Neural progenitor cell (in vitro differentiated cells): ENCODE measurements around the gene EEIG2. TPM values are rescaled to one million over a fixed set of nuclear protein-coding genes. Genes with fewer than 3 reads are reported as not detected.

Source experiments
- DNase-seq: peaks from one replicate; pipeline ENCODE4 v3.0.0-alpha.2; 2016; ENCODE audit warnings: low spot score
- H2AFZ ChIP-seq: fragments of 200-600 bp; sonication (generic); replicated peaks from 2 replicates; pipeline ENCODE4 v1.6.1; 2016; ENCODE audit warnings: antibody characterized with exemption
- H3F3A ChIP-seq: fragments of 200-600 bp; sonication (generic); 2 replicates; pipeline ENCODE4 v1.6.1; 2016; ENCODE audit warnings: antibody characterized with exemption, low read depth
- H3K27ac ChIP-seq: fragments of 200-600 bp; sonication (generic); 2 replicates; pipeline ENCODE4 v1.5.1; 2016; ENCODE audit warnings: mild to moderate bottlenecking
- H3K27me3 ChIP-seq: fragments of 200-600 bp; sonication (generic); 2 replicates; pipeline ENCODE4 v1.6.1; 2016; ENCODE audit warnings: mild to moderate bottlenecking, moderate library complexity
- H3K36me3 ChIP-seq: fragments of 200-600 bp; sonication (generic); 2 replicates; pipeline ENCODE4 v1.5.1; 2016
- H3K4me1 ChIP-seq: fragments of 200-600 bp; sonication (generic); 2 replicates; pipeline ENCODE4 v1.6.1; 2016; ENCODE audit warnings: mixed run types
- H3K4me2 ChIP-seq: fragments of 200-600 bp; sonication (generic); 2 replicates; pipeline ENCODE4 v1.6.1; 2016
- H3K4me3 ChIP-seq: fragments of 200-600 bp; sonication (generic); 2 replicates; pipeline ENCODE4 v1.5.1; 2016
- H3K79me2 ChIP-seq: fragments of 200-600 bp; sonication (generic); 2 replicates; pipeline ENCODE4 v1.6.1; 2016; ENCODE audit warnings: low read depth
- H3K9ac ChIP-seq: fragments of 200-600 bp; sonication (generic); 2 replicates; pipeline ENCODE4 v1.6.1; 2016
- H3K9me3 ChIP-seq: fragments of 200-600 bp; sonication (generic); 2 replicates; pipeline ENCODE4 v1.5.1; 2016; ENCODE audit warnings: low read depth
- H4K20me1 ChIP-seq: fragments of 200-600 bp; sonication (generic); 2 replicates; pipeline ENCODE4 v1.6.1; 2016; ENCODE audit warnings: low read depth
- H3K27ac Mint-ChIP-seq: 3 replicates; pipeline ENCODE4 v1.8.0; 2021; ENCODE audit warnings: mixed read lengths
- H3K27me3 Mint-ChIP-seq: 2 replicates; pipeline ENCODE4 v1.8.0; 2022; ENCODE audit warnings: low read depth, mild to moderate bottlenecking, inconsistent platforms, moderate library complexity, mixed read lengths; ENCODE audit not compliant: insufficient read depth
- H3K36me3 Mint-ChIP-seq: 3 replicates; pipeline ENCODE4 v1.8.0; 2021; ENCODE audit warnings: mixed read lengths
- H3K4me1 Mint-ChIP-seq: 3 replicates; pipeline ENCODE4 v1.8.0; 2021; ENCODE audit warnings: mixed read lengths
- H3K4me3 Mint-ChIP-seq: 3 replicates; pipeline ENCODE4 v1.8.0; 2021; ENCODE audit warnings: mild to moderate bottlenecking, moderate library complexity, mixed read lengths
- H3K9me3 Mint-ChIP-seq: 3 replicates; pipeline ENCODE4 v1.8.0; 2020; ENCODE audit warnings: mixed read lengths
- EZH2 ChIP-seq: fragments of 200-600 bp; sonication (generic); IDR thresholded peaks from 2 replicates; pipeline ENCODE4 v1.6.1; 2017; ENCODE audit warnings: antibody characterized with exemption, mild to moderate bottlenecking, moderate library complexity
- EZH2phosphoT487 ChIP-seq: fragments of 200-600 bp; sonication (generic); IDR thresholded peaks from 2 replicates; pipeline ENCODE4 v1.6.1; 2017; ENCODE audit warnings: antibody characterized with exemption
- total RNA-seq: library from RNA; depleted of rRNA; stranded (reverse); fragments of >200 nt; gene quantifications from 2 replicates; pipeline ENCODE4 v1.2.3, GENCODE V29; 2015; ENCODE audit warnings: low replicate concordance
- TF ChIP-seq, protein P1 (sequence below): fragments of 200-600 bp; sonication (generic); IDR thresholded peaks from 2 replicates; pipeline ENCODE4 v1.5.1; 2017; ENCODE audit warnings: antibody characterized with exemption, mild to moderate bottlenecking

Gene EEIG2
- total RNA-seq, 1 donor from 2014 or later = 8.8 TPM

DNA sequence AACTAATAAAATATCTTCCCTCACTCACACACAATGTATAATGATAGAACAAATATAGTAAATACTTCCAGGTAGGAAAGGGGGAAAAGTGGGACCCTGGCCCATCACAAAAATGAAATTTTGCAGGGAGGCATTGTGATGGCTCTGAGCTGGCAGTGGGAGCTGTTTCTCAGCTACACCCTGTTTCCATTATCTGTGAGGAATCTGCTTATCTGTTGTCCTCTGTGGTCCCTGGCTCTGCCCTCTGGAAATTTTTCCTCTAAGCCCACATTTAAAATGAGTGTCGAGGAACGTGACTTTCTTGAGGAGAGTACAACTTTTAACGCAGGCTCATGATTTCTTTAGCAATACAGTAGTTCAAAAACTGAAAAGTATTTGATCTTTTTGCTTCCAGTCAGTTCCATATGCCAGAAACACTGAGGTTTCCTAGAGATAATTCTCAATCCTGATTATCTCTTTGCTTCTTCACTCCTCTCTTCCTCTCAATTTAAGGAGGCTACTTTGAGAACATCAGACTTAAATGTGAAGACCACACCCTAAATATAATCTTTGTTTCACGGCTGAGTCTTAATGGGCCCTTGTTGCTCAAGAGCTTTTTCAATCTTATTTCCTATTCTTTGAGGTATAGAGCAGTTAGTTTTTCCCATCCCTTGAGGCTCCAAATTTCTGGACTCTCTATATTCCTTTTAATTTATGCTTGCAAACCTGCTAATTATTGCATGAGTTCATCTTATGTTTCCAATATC is 5.0 kb upstream of the EEIG2 start:
- H3K4me2 ChIP-seq = no peak overlapping the region
- H3K9me3 ChIP-seq = no peaks in the 10 kb centered on the region
- Mint-ChIP-seq H3K27me3 (no peaks in the 10 kb centered on the region), H3K36me3 (no peaks in the 10 kb centered on the region), H3K27ac (no peak overlapping the region), H3K4me3 (no peak overlapping the region), H3K9me3 (no peaks in the 10 kb centered on the region), H3K4me1 (no peaks in the 10 kb centered on the region)
- no peak overlapping the region for H3K27ac ChIP-seq
- H3F3A ChIP-seq = peaks cover 9% of the 10 kb centered on the region
- no peak overlapping the region for H3K4me3 ChIP-seq
- DNase-seq = no peak
- H3K36me3 ChIP-seq = no peaks in the 10 kb centered on the region
- peaks cover 13% of the 10 kb centered on the region for H3K4me1 ChIP-seq
- no peak overlapping the region for H2AFZ ChIP-seq
- H3K27me3 ChIP-seq = no peaks in the 10 kb centered on the region
- H3K79me2 ChIP-seq = no peaks in the 10 kb centered on the region
- H4K20me1 ChIP-seq = no peaks in the 10 kb centered on the region
- no peak overlapping the region for H3K9ac ChIP-seq
- TF ChIP-seq EZH2 (no peak), EZH2phosphoT487 (no peak)
- TF ChIP-seq, protein P1, sequence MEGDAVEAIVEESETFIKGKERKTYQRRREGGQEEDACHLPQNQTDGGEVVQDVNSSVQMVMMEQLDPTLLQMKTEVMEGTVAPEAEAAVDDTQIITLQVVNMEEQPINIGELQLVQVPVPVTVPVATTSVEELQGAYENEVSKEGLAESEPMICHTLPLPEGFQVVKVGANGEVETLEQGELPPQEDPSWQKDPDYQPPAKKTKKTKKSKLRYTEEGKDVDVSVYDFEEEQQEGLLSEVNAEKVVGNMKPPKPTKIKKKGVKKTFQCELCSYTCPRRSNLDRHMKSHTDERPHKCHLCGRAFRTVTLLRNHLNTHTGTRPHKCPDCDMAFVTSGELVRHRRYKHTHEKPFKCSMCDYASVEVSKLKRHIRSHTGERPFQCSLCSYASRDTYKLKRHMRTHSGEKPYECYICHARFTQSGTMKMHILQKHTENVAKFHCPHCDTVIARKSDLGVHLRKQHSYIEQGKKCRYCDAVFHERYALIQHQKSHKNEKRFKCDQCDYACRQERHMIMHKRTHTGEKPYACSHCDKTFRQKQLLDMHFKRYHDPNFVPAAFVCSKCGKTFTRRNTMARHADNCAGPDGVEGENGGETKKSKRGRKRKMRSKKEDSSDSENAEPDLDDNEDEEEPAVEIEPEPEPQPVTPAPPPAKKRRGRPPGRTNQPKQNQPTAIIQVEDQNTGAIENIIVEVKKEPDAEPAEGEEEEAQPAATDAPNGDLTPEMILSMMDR = no peak

DNA sequence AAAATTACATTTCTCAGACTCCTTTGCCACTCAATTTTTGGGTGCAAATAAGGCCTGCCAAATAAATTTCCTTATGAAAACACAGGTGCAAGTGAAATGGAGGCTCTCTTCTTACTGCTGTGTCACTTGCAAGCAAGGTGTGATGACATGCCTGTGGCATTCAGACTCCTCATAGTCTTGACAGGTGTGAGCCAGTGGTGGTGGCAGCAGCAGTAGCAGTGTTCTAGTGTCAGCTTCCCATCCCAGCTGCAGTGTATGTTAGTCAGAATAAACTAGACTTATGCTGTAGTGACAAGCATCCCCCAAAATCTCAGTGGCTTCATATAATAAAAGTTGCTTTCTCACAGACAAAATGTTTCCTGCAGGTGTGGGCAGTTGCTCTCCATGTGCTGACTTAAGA is 3.8 kb upstream of the EEIG2 start:
- TF ChIP-seq, protein P1 = no peak
- no peak for TF ChIP-seq EZH2phosphoT487
- no peak for TF ChIP-seq EZH2
- DNase-seq = no peak
- no peaks in the 10 kb centered on the region for H3K79me2 ChIP-seq
- H2AFZ ChIP-seq = no peak overlapping the region
- H3K4me3 ChIP-seq = no peak overlapping the region
- H4K20me1 ChIP-seq = peaks cover under 1% of the 10 kb centered on the region
- H3K4me2 ChIP-seq = no peak overlapping the region
- H3K9me3 ChIP-seq = no peaks in the 10 kb centered on the region
- H3K36me3 ChIP-seq = no peaks in the 10 kb centered on the region
- no peaks in the 10 kb centered on the region for H3K36me3 Mint-ChIP-seq
- H3K4me1 ChIP-seq = peaks cover 19% of the 10 kb centered on the region
- no peak overlapping the region for H3K27ac Mint-ChIP-seq
- H3K4me3 Mint-ChIP-seq = no peak overlapping the region
- H3K9me3 Mint-ChIP-seq = no peaks in the 10 kb centered on the region
- H3F3A ChIP-seq = peaks cover 16% of the 10 kb centered on the region
- H3K27ac ChIP-seq = no peak overlapping the region
- H3K27me3 ChIP-seq = peaks cover 7% of the 10 kb centered on the region
- peaks cover 6% of the 10 kb centered on the region for H3K4me1 Mint-ChIP-seq
- H3K9ac ChIP-seq = no peak overlapping the region
- no peaks in the 10 kb centered on the region for H3K27me3 Mint-ChIP-seq

DNA sequence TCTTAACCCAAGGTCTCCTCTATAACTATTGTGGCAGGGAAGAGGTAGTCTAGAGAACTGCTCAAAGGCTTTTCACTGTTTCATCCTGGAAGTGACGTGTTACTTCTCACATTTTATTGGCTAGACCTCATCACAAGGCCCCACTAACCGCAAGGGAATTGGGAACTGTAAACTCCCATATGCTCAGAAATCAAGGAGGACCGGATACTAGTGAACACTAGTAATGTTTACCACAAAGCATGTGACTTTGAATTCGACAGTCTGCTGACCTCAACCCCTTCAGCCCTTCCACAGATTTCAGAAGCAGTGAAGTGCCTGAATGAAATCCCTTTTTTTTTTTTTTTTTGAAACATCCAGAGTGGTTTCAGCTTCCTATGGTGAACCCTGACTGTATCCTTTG is 3.4 kb upstream of the EEIG2 start:
- Mint-ChIP-seq H3K27me3 (no peaks in the 10 kb centered on the region), H3K4me1 (peaks cover 7% of the 10 kb centered on the region), H3K27ac (no peak overlapping the region), H3K36me3 (no peaks in the 10 kb centered on the region), H3K4me3 (no peak overlapping the region), H3K9me3 (no peaks in the 10 kb centered on the region)
- no peak for DNase-seq
- peaks cover 7% of the 10 kb centered on the region for H3K27me3 ChIP-seq
- H3K27ac ChIP-seq = no peak overlapping the region
- H4K20me1 ChIP-seq = peaks cover 5% of the 10 kb centered on the region
- H3K4me2 ChIP-seq = no peak overlapping the region
- peaks cover 23% of the 10 kb centered on the region for H3K4me1 ChIP-seq
- H3K9ac ChIP-seq = no peak overlapping the region
- H3K79me2 ChIP-seq = no peaks in the 10 kb centered on the region
- no peak for TF ChIP-seq EZH2
- H3K9me3 ChIP-seq = no peaks in the 10 kb centered on the region
- no peak overlapping the region for H3K4me3 ChIP-seq
- no peaks in the 10 kb centered on the region for H3K36me3 ChIP-seq
- H3F3A ChIP-seq = peaks cover 21% of the 10 kb centered on the region
- no peak overlapping the region for H2AFZ ChIP-seq

DNA sequence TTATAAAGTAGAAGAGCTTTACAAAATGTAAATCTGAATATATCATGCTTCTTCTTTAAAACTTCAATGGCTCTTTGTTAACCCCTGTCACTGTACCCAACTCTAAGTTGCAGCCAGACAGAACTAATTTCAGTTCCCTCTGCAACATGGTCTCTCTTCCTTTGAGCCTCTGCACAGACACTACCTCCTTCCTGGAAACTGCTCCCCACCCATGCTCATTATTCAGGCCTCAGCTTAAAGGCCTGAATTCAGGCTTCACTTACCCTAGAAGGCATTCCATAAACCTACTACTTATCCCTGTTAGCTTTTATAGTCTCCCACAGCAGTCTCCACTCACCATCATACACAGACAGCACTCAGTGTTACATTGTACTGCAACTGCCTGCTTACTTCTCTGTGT is 2.6 kb upstream of the EEIG2 start:
- Mint-ChIP-seq H3K27ac (no peak overlapping the region), H3K9me3 (no peaks in the 10 kb centered on the region)
- no peak overlapping the region for H2AFZ ChIP-seq

More for the DNA sequence above, 2.6 kb upstream of the EEIG2 start:
- Mint-ChIP-seq H3K4me1 (peaks cover 13% of the 10 kb centered on the region), H3K4me3 (no peak overlapping the region), H3K36me3 (no peaks in the 10 kb centered on the region), H3K27me3 (no peaks in the 10 kb centered on the region)
- H3K79me2 ChIP-seq = no peaks in the 10 kb centered on the region
- peaks cover 25% of the 10 kb centered on the region for H3K4me1 ChIP-seq
- H3F3A ChIP-seq = peaks cover 21% of the 10 kb centered on the region
- H3K9me3 ChIP-seq = no peaks in the 10 kb centered on the region
- peaks cover 7% of the 10 kb centered on the region for H3K27me3 ChIP-seq
- no peak overlapping the region for H3K27ac ChIP-seq
- no peak for DNase-seq
- peaks cover 7% of the 10 kb centered on the region for H4K20me1 ChIP-seq
- no peak overlapping the region for H3K4me2 ChIP-seq
- H3K9ac ChIP-seq = no peak overlapping the region
- no peak overlapping the region for H3K4me3 ChIP-seq
- TF ChIP-seq EZH2phosphoT487 (no peak), EZH2 (no peak)
- TF ChIP-seq, protein P1 = no peak
- no peaks in the 10 kb centered on the region for H3K36me3 ChIP-seq
